Measurements from ENCODE around the gene SMCO4.

DNA sequence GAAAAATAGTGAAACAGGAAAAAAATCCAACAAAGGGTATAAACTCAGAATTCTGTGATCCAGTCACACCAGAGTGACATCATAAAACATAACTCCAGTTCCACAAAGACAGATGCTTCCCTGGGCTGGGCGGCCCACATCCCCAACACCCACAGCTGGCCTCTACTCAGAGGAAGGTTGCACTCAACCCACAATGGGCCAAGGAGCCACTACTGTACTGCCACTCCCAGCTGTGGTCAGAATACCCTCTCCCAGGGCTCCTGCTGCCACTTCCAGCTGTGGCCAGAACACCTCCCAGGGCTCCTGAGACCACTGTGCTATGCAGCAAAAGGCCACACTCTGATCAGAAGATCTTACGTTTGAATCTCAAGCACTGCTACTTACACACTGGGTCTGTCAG, 18.3 kb downstream of the SMCO4 start:
- TF ChIP-seq, protein P1, sequence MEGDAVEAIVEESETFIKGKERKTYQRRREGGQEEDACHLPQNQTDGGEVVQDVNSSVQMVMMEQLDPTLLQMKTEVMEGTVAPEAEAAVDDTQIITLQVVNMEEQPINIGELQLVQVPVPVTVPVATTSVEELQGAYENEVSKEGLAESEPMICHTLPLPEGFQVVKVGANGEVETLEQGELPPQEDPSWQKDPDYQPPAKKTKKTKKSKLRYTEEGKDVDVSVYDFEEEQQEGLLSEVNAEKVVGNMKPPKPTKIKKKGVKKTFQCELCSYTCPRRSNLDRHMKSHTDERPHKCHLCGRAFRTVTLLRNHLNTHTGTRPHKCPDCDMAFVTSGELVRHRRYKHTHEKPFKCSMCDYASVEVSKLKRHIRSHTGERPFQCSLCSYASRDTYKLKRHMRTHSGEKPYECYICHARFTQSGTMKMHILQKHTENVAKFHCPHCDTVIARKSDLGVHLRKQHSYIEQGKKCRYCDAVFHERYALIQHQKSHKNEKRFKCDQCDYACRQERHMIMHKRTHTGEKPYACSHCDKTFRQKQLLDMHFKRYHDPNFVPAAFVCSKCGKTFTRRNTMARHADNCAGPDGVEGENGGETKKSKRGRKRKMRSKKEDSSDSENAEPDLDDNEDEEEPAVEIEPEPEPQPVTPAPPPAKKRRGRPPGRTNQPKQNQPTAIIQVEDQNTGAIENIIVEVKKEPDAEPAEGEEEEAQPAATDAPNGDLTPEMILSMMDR (conservative IDR thresholded peaks at IDR 0.05; ENCODE audit: low read depth in 2 of 2) = no peak
- TF ChIP-seq, protein P2, sequence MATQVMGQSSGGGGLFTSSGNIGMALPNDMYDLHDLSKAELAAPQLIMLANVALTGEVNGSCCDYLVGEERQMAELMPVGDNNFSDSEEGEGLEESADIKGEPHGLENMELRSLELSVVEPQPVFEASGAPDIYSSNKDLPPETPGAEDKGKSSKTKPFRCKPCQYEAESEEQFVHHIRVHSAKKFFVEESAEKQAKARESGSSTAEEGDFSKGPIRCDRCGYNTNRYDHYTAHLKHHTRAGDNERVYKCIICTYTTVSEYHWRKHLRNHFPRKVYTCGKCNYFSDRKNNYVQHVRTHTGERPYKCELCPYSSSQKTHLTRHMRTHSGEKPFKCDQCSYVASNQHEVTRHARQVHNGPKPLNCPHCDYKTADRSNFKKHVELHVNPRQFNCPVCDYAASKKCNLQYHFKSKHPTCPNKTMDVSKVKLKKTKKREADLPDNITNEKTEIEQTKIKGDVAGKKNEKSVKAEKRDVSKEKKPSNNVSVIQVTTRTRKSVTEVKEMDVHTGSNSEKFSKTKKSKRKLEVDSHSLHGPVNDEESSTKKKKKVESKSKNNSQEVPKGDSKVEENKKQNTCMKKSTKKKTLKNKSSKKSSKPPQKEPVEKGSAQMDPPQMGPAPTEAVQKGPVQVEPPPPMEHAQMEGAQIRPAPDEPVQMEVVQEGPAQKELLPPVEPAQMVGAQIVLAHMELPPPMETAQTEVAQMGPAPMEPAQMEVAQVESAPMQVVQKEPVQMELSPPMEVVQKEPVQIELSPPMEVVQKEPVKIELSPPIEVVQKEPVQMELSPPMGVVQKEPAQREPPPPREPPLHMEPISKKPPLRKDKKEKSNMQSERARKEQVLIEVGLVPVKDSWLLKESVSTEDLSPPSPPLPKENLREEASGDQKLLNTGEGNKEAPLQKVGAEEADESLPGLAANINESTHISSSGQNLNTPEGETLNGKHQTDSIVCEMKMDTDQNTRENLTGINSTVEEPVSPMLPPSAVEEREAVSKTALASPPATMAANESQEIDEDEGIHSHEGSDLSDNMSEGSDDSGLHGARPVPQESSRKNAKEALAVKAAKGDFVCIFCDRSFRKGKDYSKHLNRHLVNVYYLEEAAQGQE (IDR thresholded peaks at IDR 0.05; ENCODE audit: unreplicated experiment) = no peak
- no peak for TF ChIP-seq EZH2 (IDR thresholded peaks at IDR 0.05; ENCODE audit: low read depth, unreplicated experiment)
- no peak for TF ChIP-seq STAT1 (IDR thresholded peaks at IDR 0.05; ENCODE audit: unreplicated experiment)
- TF ChIP-seq EZH2phosphoT487 (IDR thresholded peaks at IDR 0.05; ENCODE audit: unreplicated experiment) = no peak
- TF ChIP-seq POLR2AphosphoS5 (IDR thresholded peaks at IDR 0.05; ENCODE audit: low read depth) = no peak
- TF ChIP-seq JUNB (IDR thresholded peaks at IDR 0.05; ENCODE audit: unreplicated experiment) = no peak
- TF ChIP-seq, protein P3, sequence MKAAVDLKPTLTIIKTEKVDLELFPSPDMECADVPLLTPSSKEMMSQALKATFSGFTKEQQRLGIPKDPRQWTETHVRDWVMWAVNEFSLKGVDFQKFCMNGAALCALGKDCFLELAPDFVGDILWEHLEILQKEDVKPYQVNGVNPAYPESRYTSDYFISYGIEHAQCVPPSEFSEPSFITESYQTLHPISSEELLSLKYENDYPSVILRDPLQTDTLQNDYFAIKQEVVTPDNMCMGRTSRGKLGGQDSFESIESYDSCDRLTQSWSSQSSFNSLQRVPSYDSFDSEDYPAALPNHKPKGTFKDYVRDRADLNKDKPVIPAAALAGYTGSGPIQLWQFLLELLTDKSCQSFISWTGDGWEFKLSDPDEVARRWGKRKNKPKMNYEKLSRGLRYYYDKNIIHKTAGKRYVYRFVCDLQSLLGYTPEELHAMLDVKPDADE (IDR thresholded peaks at IDR 0.05) = no peak
- no peak for TF ChIP-seq CREB1 (CRISPR knock-in tag; IDR thresholded peaks at IDR 0.05; ENCODE audit: low read depth)
- TF ChIP-seq ZNF114 (CRISPR knock-in tag; IDR thresholded peaks at IDR 0.05) = no peak
- TF ChIP-seq NANOG (IDR thresholded peaks at IDR 0.05; ENCODE audit: borderline replicate concordance) = no peak
- TF ChIP-seq, protein P4, sequence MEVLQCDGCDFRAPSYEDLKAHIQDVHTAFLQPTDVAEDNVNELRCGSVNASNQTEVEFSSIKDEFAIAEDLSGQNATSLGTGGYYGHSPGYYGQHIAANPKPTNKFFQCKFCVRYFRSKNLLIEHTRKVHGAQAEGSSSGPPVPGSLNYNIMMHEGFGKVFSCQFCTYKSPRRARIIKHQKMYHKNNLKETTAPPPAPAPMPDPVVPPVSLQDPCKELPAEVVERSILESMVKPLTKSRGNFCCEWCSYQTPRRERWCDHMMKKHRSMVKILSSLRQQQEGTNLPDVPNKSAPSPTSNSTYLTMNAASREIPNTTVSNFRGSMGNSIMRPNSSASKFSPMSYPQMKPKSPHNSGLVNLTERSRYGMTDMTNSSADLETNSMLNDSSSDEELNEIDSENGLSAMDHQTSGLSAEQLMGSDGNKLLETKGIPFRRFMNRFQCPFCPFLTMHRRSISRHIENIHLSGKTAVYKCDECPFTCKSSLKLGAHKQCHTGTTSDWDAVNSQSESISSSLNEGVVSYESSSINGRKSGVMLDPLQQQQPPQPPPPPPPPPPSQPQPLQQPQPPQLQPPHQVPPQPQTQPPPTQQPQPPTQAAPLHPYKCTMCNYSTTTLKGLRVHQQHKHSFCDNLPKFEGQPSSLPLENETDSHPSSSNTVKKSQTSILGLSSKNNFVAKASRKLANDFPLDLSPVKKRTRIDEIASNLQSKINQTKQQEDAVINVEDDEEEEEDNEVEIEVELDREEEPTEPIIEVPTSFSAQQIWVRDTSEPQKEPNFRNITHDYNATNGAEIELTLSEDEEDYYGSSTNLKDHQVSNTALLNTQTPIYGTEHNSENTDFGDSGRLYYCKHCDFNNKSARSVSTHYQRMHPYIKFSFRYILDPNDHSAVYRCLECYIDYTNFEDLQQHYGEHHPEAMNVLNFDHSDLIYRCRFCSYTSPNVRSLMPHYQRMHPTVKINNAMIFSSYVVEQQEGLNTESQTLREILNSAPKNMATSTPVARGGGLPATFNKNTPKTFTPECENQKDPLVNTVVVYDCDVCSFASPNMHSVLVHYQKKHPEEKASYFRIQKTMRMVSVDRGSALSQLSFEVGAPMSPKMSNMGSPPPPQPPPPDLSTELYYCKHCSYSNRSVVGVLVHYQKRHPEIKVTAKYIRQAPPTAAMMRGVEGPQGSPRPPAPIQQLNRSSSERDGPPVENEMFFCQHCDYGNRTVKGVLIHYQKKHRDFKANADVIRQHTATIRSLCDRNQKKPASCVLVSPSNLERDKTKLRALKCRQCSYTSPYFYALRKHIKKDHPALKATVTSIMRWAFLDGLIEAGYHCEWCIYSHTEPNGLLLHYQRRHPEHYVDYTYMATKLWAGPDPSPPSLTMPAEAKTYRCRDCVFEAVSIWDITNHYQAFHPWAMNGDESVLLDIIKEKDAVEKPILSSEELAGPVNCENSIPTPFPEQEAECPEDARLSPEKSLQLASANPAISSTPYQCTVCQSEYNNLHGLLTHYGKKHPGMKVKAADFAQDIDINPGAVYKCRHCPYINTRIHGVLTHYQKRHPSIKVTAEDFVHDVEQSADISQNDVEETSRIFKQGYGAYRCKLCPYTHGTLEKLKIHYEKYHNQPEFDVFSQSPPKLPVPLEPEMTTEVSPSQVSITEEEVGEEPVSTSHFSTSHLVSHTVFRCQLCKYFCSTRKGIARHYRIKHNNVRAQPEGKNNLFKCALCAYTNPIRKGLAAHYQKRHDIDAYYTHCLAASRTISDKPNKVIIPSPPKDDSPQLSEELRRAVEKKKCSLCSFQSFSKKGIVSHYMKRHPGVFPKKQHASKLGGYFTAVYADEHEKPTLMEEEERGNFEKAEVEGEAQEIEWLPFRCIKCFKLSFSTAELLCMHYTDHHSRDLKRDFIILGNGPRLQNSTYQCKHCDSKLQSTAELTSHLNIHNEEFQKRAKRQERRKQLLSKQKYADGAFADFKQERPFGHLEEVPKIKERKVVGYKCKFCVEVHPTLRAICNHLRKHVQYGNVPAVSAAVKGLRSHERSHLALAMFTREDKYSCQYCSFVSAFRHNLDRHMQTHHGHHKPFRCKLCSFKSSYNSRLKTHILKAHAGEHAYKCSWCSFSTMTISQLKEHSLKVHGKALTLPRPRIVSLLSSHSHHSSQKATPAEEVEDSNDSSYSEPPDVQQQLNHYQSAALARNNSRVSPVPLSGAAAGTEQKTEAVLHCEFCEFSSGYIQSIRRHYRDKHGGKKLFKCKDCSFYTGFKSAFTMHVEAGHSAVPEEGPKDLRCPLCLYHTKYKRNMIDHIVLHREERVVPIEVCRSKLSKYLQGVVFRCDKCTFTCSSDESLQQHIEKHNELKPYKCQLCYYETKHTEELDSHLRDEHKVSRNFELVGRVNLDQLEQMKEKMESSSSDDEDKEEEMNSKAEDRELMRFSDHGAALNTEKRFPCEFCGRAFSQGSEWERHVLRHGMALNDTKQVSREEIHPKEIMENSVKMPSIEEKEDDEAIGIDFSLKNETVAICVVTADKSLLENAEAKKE (CRISPR knock-in tag; IDR thresholded peaks at IDR 0.05) = no peak
- no peak for TF ChIP-seq ZNF331 (CRISPR knock-in tag; IDR thresholded peaks at IDR 0.05; ENCODE audit: low read depth)

All from GM23338 (cell line).